Urothelium cell line (cell line): Measurements from ENCODE around the gene KAT7.
"Not testable (repeated sequence)": the region's sequence is repeated elsewhere in the genome, so short reads cannot be mapped to it uniquely, and the experiment has no call there.

Source experiments
- DNase-seq: peaks from one replicate; pipeline ENCODE4 v3.0.0; 2011; ENCODE audit warnings: low spot score, mixed read lengths
- FAIRE-seq: peaks from 2 replicates; lab custom pipeline; 2011; peaks lifted over from hg19 to GRCh38; lab: Jason Lieb, UNC

Gene KAT7

GRCh38 chr17:49788478-49789242 is at the start of gene KAT7:
Gene KAT7 (plus strand): TSS chr17:49788681. CDS start chr17:49788835, 154 bp downstream.
- FAIRE-seq (peak; percentile 79), DNase-seq (peak; percentile 99)

DNA sequence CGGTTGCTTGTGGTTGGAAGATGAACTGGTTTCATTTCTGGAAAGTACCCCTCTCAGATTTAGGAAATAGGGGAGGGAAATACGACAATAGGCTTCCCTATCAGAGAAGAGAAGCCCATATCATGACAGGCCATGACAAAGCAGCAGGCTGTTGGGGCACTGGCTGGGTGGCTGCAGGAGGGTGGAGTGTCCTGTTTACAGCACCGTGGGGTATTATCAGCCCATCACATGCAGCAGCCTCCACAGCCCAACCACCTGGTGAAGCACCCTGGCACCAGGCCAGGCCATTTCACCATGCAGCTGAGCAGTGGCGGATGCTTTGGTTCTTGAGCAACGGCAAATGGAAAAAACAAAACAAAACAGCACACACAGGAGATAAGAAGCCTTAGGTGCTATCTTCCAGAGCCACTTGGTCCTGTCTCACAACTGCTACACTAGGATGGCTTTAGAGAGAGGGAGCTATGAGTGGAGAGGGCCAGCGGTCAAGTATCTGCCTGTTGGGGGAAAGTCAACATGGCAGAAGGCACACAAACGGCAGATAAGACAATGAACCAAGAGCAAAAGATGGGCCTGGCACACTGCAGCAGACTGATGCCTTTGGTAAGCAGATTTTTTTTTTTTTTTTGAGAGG is 48.7 kb upstream of the KAT7 start:
- DNase-seq, result no peak

GRCh38 chr17:49741009-49741691 is 47.3 kb upstream of the KAT7 start:
- FAIRE-seq, result no peak
- DNase-seq, result no peak

More for the DNA sequence above, 48.7 kb upstream of the KAT7 start:
- FAIRE-seq, result no peak

GRCh38 chr17:49741692-49742076 is 46.8 kb upstream of the KAT7 start:
- no peak for FAIRE-seq

GRCh38 chr17:49742166-49742638 is 46.3 kb upstream of the KAT7 start:
- no peak for FAIRE-seq
- no peak for DNase-seq

More at GRCh38 chr17:49741692-49742076, 46.8 kb upstream of the KAT7 start:
- DNase-seq, result no peak

DNA sequence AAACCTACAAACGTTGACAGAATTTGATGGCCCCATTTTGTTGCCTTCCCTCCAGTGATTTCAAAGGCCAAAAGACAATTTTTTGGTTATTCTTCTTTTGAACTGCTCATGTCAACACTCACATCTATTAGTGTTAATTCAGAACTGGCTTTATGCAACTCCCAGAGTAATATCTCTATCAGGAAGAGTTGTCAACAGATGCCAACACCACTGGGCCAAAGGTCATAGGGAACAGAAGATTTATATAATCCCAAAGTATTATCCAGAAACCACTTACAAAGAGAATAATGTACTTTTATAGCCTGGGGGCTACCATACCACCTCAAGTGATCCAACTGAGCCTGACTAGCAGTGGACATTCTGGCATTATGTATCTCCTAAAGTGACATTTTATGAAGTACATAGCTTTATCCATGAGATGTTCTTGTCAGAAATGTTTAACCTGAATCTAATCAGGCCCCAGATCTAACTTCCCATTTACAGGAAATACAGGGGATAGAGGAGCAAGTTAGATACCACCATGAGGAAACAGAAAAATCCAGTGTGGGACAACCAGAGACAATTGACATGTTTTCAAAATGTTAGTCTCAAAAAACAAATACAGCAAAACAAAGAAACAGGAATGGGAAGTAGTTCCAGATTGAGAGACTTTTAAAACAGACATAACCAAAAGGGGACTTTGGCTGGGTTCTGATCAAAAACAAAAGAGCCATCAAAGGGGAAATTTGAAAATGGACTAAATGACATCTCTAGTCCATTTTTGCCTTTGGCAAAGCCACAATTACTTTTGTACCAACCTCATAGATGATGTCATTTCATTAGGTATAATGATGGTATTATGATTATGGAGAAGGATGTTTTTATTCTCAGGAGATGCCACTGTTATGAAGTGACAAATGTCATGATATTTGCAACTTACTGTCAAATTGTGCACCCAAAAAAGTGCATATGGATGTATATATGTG is 43.0 kb upstream of the KAT7 start:
- FAIRE-seq (no peak), DNase-seq (no peak)

DNA sequence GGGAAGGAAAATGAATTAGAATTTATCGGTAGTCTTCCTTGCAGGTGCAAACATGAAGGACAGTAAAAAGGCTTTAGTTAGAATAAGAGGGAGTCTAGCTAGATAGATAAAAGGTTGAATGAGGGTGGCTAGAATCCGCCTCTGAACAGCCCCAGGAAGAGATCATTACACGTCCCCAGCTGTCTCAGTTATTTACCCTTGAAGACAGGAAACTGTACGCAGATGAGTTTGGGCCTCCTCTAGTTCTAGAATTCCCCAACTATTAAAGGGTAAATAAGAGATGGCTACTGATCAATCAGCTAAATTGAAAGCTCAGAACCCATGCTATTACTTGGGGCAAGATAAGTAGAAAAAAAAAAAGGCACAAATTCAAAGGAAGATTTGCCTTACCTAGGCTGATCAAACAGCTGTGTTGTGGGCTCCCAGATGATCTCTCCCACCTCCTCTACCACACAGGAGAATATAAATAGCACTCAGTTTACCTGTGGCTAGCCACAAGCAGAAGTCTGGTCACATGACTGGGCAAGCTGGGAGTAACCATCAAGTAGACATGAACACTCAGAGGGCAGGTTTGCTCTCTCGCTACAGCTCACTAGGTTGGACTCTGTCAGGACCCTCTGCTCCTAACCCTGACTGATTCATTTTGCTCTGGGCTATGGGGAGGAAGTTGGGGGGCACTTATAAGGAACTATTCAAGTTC is 41.5 kb upstream of the KAT7 start:
- DNase-seq (no peak), FAIRE-seq (no peak)

DNA sequence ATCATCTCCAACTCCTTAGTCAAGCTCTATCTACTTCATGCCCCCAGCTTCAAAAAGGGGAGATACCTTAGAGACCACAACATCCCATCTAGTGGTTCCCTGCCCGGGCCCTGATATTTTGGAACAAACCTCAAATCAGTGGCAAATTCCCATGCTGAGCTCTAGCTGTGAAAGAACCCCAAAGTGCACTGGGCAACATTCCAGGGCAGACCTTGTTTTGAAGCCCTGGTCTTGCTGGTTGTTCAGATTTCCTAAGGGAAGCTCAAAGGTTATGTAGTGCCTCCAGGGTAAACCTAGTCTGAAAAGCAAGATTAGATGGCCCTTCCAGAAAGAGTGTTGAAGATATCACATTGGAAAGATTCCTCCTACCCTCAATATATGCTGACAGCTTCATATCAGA is 40.8 kb upstream of the KAT7 start:
- no peak for FAIRE-seq
- no peak for DNase-seq

GRCh38 chr17:49748223-49748622 is 40.3 kb upstream of the KAT7 start:
- DNase-seq (no peak), FAIRE-seq (no peak)

- FAIRE-seq (no peak), DNase-seq (no peak)
These were observed 39.7 kb upstream of the KAT7 start for GRCh38 chr17:49748791-49749190.

GRCh38 chr17:49749730-49750129 is 38.8 kb upstream of the KAT7 start:
- DNase-seq (no peak), FAIRE-seq (no peak)

- FAIRE-seq (no peak), DNase-seq (no peak)
These were observed 36.0 kb upstream of the KAT7 start for GRCh38 chr17:49752508-49752907.

- FAIRE-seq, result no peak
- DNase-seq, result no peak
These were observed 34.5 kb upstream of the KAT7 start for GRCh38 chr17:49753959-49754391.

DNA sequence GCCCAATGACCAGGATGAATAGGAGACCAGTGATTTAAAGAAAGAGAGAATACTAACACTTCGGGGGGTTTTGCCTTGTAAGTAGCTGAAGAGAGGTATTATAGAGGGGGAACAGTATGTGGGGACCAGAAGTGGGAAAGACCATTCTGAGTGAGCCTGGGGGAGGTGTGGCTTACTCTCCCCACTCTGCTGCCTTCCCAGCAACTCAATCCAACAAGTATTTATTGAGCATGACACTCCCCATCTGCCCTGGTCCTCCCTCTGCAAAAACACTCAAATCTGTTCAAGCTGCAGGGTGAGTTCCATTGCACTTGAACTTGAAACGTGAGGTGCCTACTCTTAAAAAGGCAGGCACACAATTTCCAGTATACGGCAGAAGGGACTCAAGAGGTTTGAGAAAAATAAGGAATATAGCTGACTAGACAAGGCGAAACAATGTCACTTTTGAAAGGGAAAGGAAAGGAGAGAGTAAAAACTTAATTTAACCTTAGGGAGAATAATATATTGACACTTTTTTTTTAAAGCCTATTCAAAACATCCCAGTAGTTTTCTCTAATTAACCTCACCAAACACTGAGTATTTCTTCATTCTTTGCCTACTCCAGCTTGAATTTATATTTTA is 32.7 kb upstream of the KAT7 start:
- FAIRE-seq (no peak), DNase-seq (no peak)

DNA sequence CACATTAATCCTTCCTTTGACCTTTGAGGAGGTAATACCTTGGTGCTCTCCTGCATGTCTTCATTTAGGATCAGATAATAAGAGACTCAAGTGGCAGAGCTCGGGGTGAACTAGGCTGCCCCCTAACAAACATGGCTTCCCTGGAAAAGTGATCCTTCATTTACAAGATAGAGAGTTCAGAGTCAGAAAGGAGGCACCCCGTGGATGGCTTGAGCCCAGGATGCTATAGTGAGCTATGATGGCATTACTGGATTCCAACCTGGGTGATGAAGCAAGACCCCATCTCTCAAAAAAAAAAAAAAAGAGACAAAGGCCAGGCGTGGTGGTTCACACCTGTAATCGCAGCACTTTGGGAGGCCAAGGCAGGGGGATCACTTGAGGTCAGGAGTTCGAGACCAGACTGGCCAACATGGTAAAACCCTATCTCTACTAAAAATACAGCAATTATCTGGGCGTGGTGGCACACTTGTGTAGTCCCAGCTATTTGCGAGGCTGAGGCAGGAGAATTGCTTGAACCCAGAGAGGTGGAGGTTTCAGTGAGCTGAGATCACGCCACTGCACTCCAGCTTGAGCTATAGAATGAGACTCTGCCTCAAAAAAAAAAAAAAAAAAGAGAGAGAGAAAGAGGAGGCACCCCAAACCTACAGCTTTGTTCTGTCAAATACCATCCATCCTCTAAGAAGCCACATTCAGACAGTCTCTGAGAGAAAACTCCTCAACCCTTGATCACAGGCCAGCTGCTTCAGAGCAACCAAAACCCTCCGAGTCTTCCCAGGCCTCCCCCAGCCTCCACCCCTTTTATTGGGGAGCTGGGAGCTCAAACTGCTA is 31.9 kb upstream of the KAT7 start:
- FAIRE-seq, result no peak

GRCh38 chr17:49757151-49757777 is 31.2 kb upstream of the KAT7 start:
- FAIRE-seq, result no peak
- no peak for DNase-seq

More for the DNA sequence above, 31.9 kb upstream of the KAT7 start:
- DNase-seq, result no peak

DNA sequence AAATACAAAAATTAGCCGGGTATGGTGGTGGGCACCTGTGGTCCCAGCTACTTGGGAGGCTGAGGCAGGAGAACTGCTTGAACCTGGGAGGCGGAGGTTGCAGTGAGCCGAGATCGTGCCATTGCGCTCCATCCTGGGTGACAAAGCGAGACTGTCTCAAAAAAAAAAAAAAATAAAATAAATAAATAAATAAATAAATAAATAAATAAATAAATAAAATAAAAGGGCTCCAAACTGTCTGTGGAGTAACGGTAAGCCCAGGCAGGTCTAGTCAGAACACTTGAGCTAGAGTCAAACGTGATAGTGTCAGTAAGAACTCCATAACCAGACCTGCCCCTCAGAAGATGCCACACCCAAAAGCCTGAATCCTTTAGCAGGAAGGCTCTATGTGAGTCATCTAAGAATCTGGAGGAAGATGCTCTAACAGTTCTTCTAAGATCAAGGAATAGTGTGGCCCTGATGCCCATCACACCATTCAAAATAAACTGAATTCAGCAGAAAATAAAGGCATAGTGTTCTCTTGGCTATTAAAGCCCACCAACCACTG is 29.9 kb upstream of the KAT7 start:
- FAIRE-seq, result not testable (repeated sequence)
- DNase-seq, result peak; percentile 18

GRCh38 chr17:49759203-49759602 is 29.3 kb upstream of the KAT7 start:
- DNase-seq (no peak), FAIRE-seq (no peak)
